Immature natural killer cell (primary cell): ENCODE results near the gene TAS2R14. TPM values are rescaled to one million over a fixed set of nuclear protein-coding genes. Genes with fewer than 3 reads are reported as not detected.

Experiments used
- DNase-seq, 3 donors: peaks; one replicate each; pipeline ENCODE4 v3.0.0; 2022; ENCODE audit warnings: mixed read lengths in 1 of 3
- H3K27ac Mint-ChIP-seq, 6 donors: one replicate each; pipeline ENCODE4 v1.8.0; 2020; ENCODE audit warnings: mixed read lengths in 6 of 6, mild to moderate bottlenecking in 5 of 6, inconsistent platforms in 4 of 6, moderate library complexity in 3 of 6
- H3K27me3 Mint-ChIP-seq, 3 donors: one replicate each; pipeline ENCODE4 v1.8.0; 2020 to 2021; ENCODE audit warnings: low read depth in 3 of 3, mild to moderate bottlenecking in 3 of 3, mixed read lengths in 3 of 3, moderate library complexity in 3 of 3, inconsistent platforms in 1 of 3
- H3K36me3 Mint-ChIP-seq, 3 donors: one replicate each; pipeline ENCODE4 v1.8.0; 2020; ENCODE audit warnings: mixed read lengths in 3 of 3, inconsistent platforms in 2 of 3, mild to moderate bottlenecking in 2 of 3
- H3K4me1 Mint-ChIP-seq, 2 donors: one replicate each; pipeline ENCODE4 v1.8.0; 2020; ENCODE audit warnings: inconsistent platforms in 2 of 2, mild to moderate bottlenecking in 2 of 2, mixed read lengths in 2 of 2, moderate library complexity in 1 of 2
- H3K4me3 Mint-ChIP-seq, 5 donors: one replicate each; pipeline ENCODE4 v1.8.0; 2020; ENCODE audit warnings: mild to moderate bottlenecking in 5 of 5, mixed read lengths in 5 of 5, inconsistent platforms in 3 of 5, moderate library complexity in 3 of 5
- H3K9me3 Mint-ChIP-seq, 6 donors: one replicate each; pipeline ENCODE4 v1.8.0; 2020; ENCODE audit warnings: mild to moderate bottlenecking in 6 of 6, mixed read lengths in 6 of 6, inconsistent platforms in 4 of 6, moderate library complexity in 3 of 6
- polyA plus RNA-seq, 3 donors: library from polyadenylated mRNA; unstranded; fragments of 300-500 nt; fragmentation: Illumina TruSeq; gene quantifications; one replicate each; pipeline ENCODE4 v1.2.3, GENCODE V29; 2021

The TAS2R14 gene
- polyA plus RNA-seq, 3 donors from 2014 or later: 0.81 to 1.0 TPM; not detected in 1

GRCh38 chr12:10891937-10892336 lies 47.1 kb downstream of the TAS2R14 start:
- peaks cover 6 to 24% (median 11%) of the 10 kb centered on the region in 3 donors for H3K36me3 Mint-ChIP-seq
- DNase-seq: no peak
- H3K9me3 Mint-ChIP-seq: no peaks in the 10 kb centered on the region
- no peak overlapping the region for H3K27ac Mint-ChIP-seq
- no peaks in the 10 kb centered on the region for H3K27me3 Mint-ChIP-seq
- H3K4me3 Mint-ChIP-seq: no peak overlapping the region
- H3K4me1 Mint-ChIP-seq: no peaks in the 10 kb centered on the region

- Mint-ChIP-seq H3K27me3 (no peaks in the 10 kb centered on the region), H3K4me1 (no peaks in the 10 kb centered on the region), H3K36me3 (peaks cover 6 to 18% (median 9%) of the 10 kb centered on the region in 3 donors), H3K27ac (no peak overlapping the region), H3K4me3 (no peak overlapping the region), H3K9me3 (no peaks in the 10 kb centered on the region)
- no peak for DNase-seq
Observed at GRCh38 chr12:10889226-10889625, 49.8 kb downstream of the TAS2R14 start.

Other genes starting within 250 kb of the TAS2R14 start
- 1 to 10 TPM; 1.5 to 8.2 (median 4.7) TPM for gene YBX3, start 215.9 kb downstream of the TAS2R14 start, polyA plus RNA-seq
- gene TAS2R7, start 136.6 kb downstream of the TAS2R14 start, polyA plus RNA-seq: not detected
- not detected for gene TAS2R8, start 132.0 kb downstream of the TAS2R14 start, polyA plus RNA-seq
- gene TAS2R9, start 129.1 kb downstream of the TAS2R14 start, polyA plus RNA-seq: not detected
- gene TAS2R10, start 112.9 kb downstream of the TAS2R14 start, polyA plus RNA-seq: not detected
- gene PRR4, start 89.8 kb downstream of the TAS2R14 start, polyA plus RNA-seq: 1 to 10 TPM; 1.9 to 4.5 (median 3.5) TPM
- gene PRH1, start 55.0 kb downstream of the TAS2R14 start, polyA plus RNA-seq: 10 to 100 TPM in 2 of 3 donors, 1 to 10 TPM in 1; 2.5 to 10.6 (median 10.3) TPM
- not detected for gene TAS2R13, start 29.7 kb downstream of the TAS2R14 start, polyA plus RNA-seq
- gene PRH2, start 10.0 kb downstream of the TAS2R14 start, polyA plus RNA-seq: not detected
- not detected for gene TAS2R50, start 47.6 kb upstream of the TAS2R14 start, polyA plus RNA-seq
- gene TAS2R20, start 59.0 kb upstream of the TAS2R14 start, polyA plus RNA-seq: under 1 TPM in 1 of 3 donors, not detected in 2; 0.17 TPM
- gene TAS2R19, start 83.4 kb upstream of the TAS2R14 start, polyA plus RNA-seq: not detected
- gene TAS2R31, start 92.1 kb upstream of the TAS2R14 start, polyA plus RNA-seq: not detected
- not detected for gene TAS2R46, start 123.0 kb upstream of the TAS2R14 start, polyA plus RNA-seq
- gene TAS2R43, start 153.1 kb upstream of the TAS2R14 start, polyA plus RNA-seq: not detected
- not detected for gene TAS2R30, start 195.4 kb upstream of the TAS2R14 start, polyA plus RNA-seq
- 10 to 100 TPM in 2 of 3 donors, 1 to 10 TPM in 1; 8.8 to 12.9 (median 12.8) TPM for gene SMIM10L1, start 231.9 kb upstream of the TAS2R14 start, polyA plus RNA-seq
- not detected for gene TAS2R42, start 247.7 kb upstream of the TAS2R14 start, polyA plus RNA-seq